Astrocyte (in vitro differentiated cells and primary cell): Measurements from ENCODE around the gene CNFN. TPM values are rescaled to one million over a fixed set of nuclear protein-coding genes. Genes with fewer than 3 reads are reported as not detected.

Source experiments
- DNase-seq: peaks from one replicate; pipeline ENCODE4 v3.0.0-alpha.2; 2010; ENCODE audit warnings: low read depth
- FAIRE-seq: peaks from 2 replicates; lab custom pipeline; 2011; peaks lifted over from hg19 to GRCh38; lab: Jason Lieb, UNC
- H2AFZ ChIP-seq: 2 replicates; pipeline ENCODE4 v1.6.0; 2012; ENCODE audit warnings: low read depth, low read length, inconsistent platforms
- H3K27ac ChIP-seq: 2 replicates; pipeline ENCODE4 v1.5.1; 2011; ENCODE audit warnings: low read depth, low read length, inconsistent platforms
- H3K27me3 ChIP-seq: 2 replicates; pipeline ENCODE4 v1.6.0; 2011; ENCODE audit warnings: low read length, inconsistent platforms; ENCODE audit not compliant: insufficient read depth
- H3K36me3 ChIP-seq: 2 replicates; pipeline ENCODE4 v1.5.1; 2011; ENCODE audit warnings: low read length, inconsistent platforms; ENCODE audit not compliant: insufficient read depth
- H3K4me1 ChIP-seq: 2 replicates; pipeline ENCODE4 v1.5.1; 2011; ENCODE audit warnings: low read length, inconsistent platforms; ENCODE audit not compliant: insufficient read depth
- H3K4me2 ChIP-seq: 2 replicates; pipeline ENCODE4 v1.6.0; 2012; ENCODE audit warnings: low read length, inconsistent platforms
- H3K4me3 ChIP-seq: 2 replicates; pipeline ENCODE4 v1.5.1; 2011; ENCODE audit warnings: low read depth, mild to moderate bottlenecking, low read length, inconsistent platforms; ENCODE audit not compliant: insufficient read depth
- H3K79me2 ChIP-seq: 2 replicates; pipeline ENCODE4 v1.6.0; 2012; ENCODE audit warnings: mild to moderate bottlenecking, low read length, inconsistent platforms; ENCODE audit not compliant: insufficient read depth
- H3K9ac ChIP-seq: 2 replicates; pipeline ENCODE4 v1.6.0; 2012; ENCODE audit warnings: mild to moderate bottlenecking, low read length, inconsistent platforms
- H3K9me3 ChIP-seq: 2 replicates; pipeline ENCODE4 v1.5.1; 2012; ENCODE audit warnings: low read depth, mild to moderate bottlenecking, low read length, inconsistent platforms; ENCODE audit not compliant: insufficient read depth
- H4K20me1 ChIP-seq: 2 replicates; pipeline ENCODE4 v1.6.0; 2012; ENCODE audit warnings: low read length, inconsistent platforms; ENCODE audit not compliant: insufficient read depth
- H3K27ac Mint-ChIP-seq: one replicate; pipeline ENCODE4 v1.8.0; 2021; ENCODE audit warnings: mild to moderate bottlenecking, mixed read lengths; ENCODE audit not compliant: unreplicated experiment
- H3K27me3 Mint-ChIP-seq: one replicate; pipeline ENCODE4 v1.8.0; 2021; ENCODE audit warnings: low read depth, mixed read lengths; ENCODE audit not compliant: unreplicated experiment
- H3K36me3 Mint-ChIP-seq: one replicate; pipeline ENCODE4 v1.8.0; 2021; ENCODE audit warnings: low read depth, mixed read lengths; ENCODE audit not compliant: unreplicated experiment
- H3K4me1 Mint-ChIP-seq: one replicate; pipeline ENCODE4 v1.8.0; 2021; ENCODE audit warnings: low read depth, mixed read lengths; ENCODE audit not compliant: unreplicated experiment
- H3K4me3 Mint-ChIP-seq: one replicate; pipeline ENCODE4 v1.8.0; 2021; ENCODE audit warnings: mild to moderate bottlenecking, moderate library complexity, mixed read lengths; ENCODE audit not compliant: unreplicated experiment
- H3K9me3 Mint-ChIP-seq: one replicate; pipeline ENCODE4 v1.8.0; 2021; ENCODE audit warnings: mild to moderate bottlenecking, mixed read lengths; ENCODE audit not compliant: unreplicated experiment
- EZH2 ChIP-seq: IDR thresholded peaks from 2 replicates; pipeline ENCODE4 v1.6.1; 2012; ENCODE audit warnings: mild to moderate bottlenecking, low read length, inconsistent platforms; ENCODE audit not compliant: insufficient read depth
- total RNA-seq: library from RNA; stranded (reverse); gene quantifications from 2 replicates; pipeline ENCODE4 v1.2.1, GENCODE V29; 2021
- TF ChIP-seq, protein P1 (sequence below): IDR thresholded peaks from 2 replicates; pipeline ENCODE4 v1.5.1; 2011; ENCODE audit warnings: low read depth, mild to moderate bottlenecking, inconsistent platforms, low read length, moderate library complexity; ENCODE audit not compliant: insufficient read depth

CNFN gene
- total RNA-seq, 1 donor from 2014 or later = 0.61 TPM

GRCh38 chr19:42424345-42424707 lies 34.2 kb upstream of the CNFN start:
- DNase-seq = no peak
- Histone ChIP-seq H3K36me3 (no peaks in the 10 kb centered on the region), H2AFZ (peak overlapping the region; percentile 95), H3K4me1 (peaks cover 10% of the 10 kb centered on the region), H3K79me2 (no peaks in the 10 kb centered on the region), H3K4me3 (peak overlapping the region; percentile 68), H3K9ac (no peak overlapping the region), H3K9me3 (peaks cover 6% of the 10 kb centered on the region), H4K20me1 (no peaks in the 10 kb centered on the region), H3K27me3 (peaks cover 2% of the 10 kb centered on the region), H3K27ac (no peak overlapping the region), H3K4me2 (peak overlapping the region; percentile 87)
- peaks cover 24% of the 10 kb centered on the region for H3K27me3 Mint-ChIP-seq
- no peaks in the 10 kb centered on the region for H3K9me3 Mint-ChIP-seq
- no peak for FAIRE-seq
- no peak overlapping the region for H3K4me3 Mint-ChIP-seq
- H3K4me1 Mint-ChIP-seq = peaks cover 3% of the 10 kb centered on the region
- TF ChIP-seq, protein P1, sequence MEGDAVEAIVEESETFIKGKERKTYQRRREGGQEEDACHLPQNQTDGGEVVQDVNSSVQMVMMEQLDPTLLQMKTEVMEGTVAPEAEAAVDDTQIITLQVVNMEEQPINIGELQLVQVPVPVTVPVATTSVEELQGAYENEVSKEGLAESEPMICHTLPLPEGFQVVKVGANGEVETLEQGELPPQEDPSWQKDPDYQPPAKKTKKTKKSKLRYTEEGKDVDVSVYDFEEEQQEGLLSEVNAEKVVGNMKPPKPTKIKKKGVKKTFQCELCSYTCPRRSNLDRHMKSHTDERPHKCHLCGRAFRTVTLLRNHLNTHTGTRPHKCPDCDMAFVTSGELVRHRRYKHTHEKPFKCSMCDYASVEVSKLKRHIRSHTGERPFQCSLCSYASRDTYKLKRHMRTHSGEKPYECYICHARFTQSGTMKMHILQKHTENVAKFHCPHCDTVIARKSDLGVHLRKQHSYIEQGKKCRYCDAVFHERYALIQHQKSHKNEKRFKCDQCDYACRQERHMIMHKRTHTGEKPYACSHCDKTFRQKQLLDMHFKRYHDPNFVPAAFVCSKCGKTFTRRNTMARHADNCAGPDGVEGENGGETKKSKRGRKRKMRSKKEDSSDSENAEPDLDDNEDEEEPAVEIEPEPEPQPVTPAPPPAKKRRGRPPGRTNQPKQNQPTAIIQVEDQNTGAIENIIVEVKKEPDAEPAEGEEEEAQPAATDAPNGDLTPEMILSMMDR = no peak
- no peak for TF ChIP-seq EZH2
- H3K27ac Mint-ChIP-seq = no peak overlapping the region
- peaks cover 3% of the 10 kb centered on the region for H3K36me3 Mint-ChIP-seq

GRCh38 chr19:42423462-42424344 lies 33.6 kb upstream of the CNFN start:
- peaks cover 3% of the 10 kb centered on the region for H3K36me3 Mint-ChIP-seq
- Histone ChIP-seq H3K79me2 (no peaks in the 10 kb centered on the region), H3K9ac (peak overlapping the region; percentile 63), H3K27ac (no peak overlapping the region), H3K9me3 (peaks cover 6% of the 10 kb centered on the region), H2AFZ (peak overlapping the region; percentile 95), H3K4me1 (peaks cover 10% of the 10 kb centered on the region), H4K20me1 (no peaks in the 10 kb centered on the region), H3K36me3 (no peaks in the 10 kb centered on the region), H3K4me2 (peak overlapping the region; percentile 87), H3K27me3 (peaks cover 2% of the 10 kb centered on the region), H3K4me3 (peak overlapping the region; percentile 68)
- no peaks in the 10 kb centered on the region for H3K9me3 Mint-ChIP-seq
- FAIRE-seq = no peak
- TF ChIP-seq, protein P1 = no peak
- TF ChIP-seq EZH2 = peak; percentile 11
- peak overlapping the region; percentile 89 for H3K4me3 Mint-ChIP-seq
- peaks cover 3% of the 10 kb centered on the region for H3K4me1 Mint-ChIP-seq
- H3K27me3 Mint-ChIP-seq = peaks cover 24% of the 10 kb centered on the region
- no peak overlapping the region for H3K27ac Mint-ChIP-seq
- DNase-seq = peak; percentile 83
